Neural cell (in vitro differentiated cells): ENCODE results near the gene MLLT1. TPM values are rescaled to one million over a fixed set of nuclear protein-coding genes. Genes with fewer than 3 reads are reported as not detected.

Source experiments
- H2AFZ ChIP-seq: fragments of 200-600, 300-800 bp; sonication (generic), shearing (Covaris generic); 2 replicates; pipeline ENCODE4 v1.6.0; 2014; ENCODE audit warnings: low read depth, mild to moderate bottlenecking, antibody characterized with exemption, low read length, moderate library complexity
- H3F3A ChIP-seq: fragments of 200-600 bp; shearing (Covaris generic); 2 replicates; pipeline ENCODE4 v1.6.1; 2016; ENCODE audit warnings: mild to moderate bottlenecking, moderate library complexity, mixed read lengths, antibody characterized with exemption, low read length; ENCODE audit not compliant: insufficient read depth, poor library complexity, severe bottlenecking
- H3K27ac ChIP-seq: fragments of 200-600, 300-800 bp; sonication (generic), shearing (Covaris generic); 2 replicates; pipeline ENCODE4 v1.5.1; 2014; ENCODE audit warnings: mild to moderate bottlenecking, low read length, moderate library complexity
- H3K27me3 ChIP-seq: fragments of 300-800, 200-600 bp; sonication (generic), shearing (Covaris generic); 2 replicates; pipeline ENCODE4 v1.6.0; 2014; ENCODE audit warnings: mild to moderate bottlenecking, low read depth, low read length, moderate library complexity; ENCODE audit not compliant: insufficient read depth
- H3K36me3 ChIP-seq: fragments of 300-800, 200-600 bp; sonication (generic), shearing (Covaris generic); 2 replicates; pipeline ENCODE4 v1.5.1; 2014; ENCODE audit warnings: mild to moderate bottlenecking, antibody characterized with exemption, low read length, moderate library complexity; ENCODE audit not compliant: insufficient read depth
- H3K4me2 ChIP-seq: fragments of 300-800, 200-600 bp; sonication (generic), shearing (Covaris generic); 2 replicates; pipeline ENCODE4 v1.6.0; 2014; ENCODE audit warnings: mild to moderate bottlenecking, low read length
- H3K4me3 ChIP-seq: fragments of 300-800, 200-600 bp; sonication (generic), shearing (Covaris generic); 2 replicates; pipeline ENCODE4 v1.5.1; 2014; ENCODE audit warnings: mild to moderate bottlenecking, low read length, moderate library complexity
- H3K79me2 ChIP-seq: fragments of 200-600 bp; shearing (Covaris generic); replicated peaks from 2 replicates; pipeline ENCODE4 v1.6.0; 2014; ENCODE audit warnings: mild to moderate bottlenecking, low read length, moderate library complexity; ENCODE audit not compliant: insufficient read depth
- H3K9ac ChIP-seq: fragments of 300-800, 200-600 bp; sonication (generic), shearing (Covaris generic); 2 replicates; pipeline ENCODE4 v1.6.1; 2016; ENCODE audit warnings: mild to moderate bottlenecking, low read length, mixed read lengths
- H3K9me2 ChIP-seq: fragments of 200-600 bp; shearing (Covaris generic); 2 replicates; pipeline ENCODE4 v1.6.1; 2016; ENCODE audit warnings: mild to moderate bottlenecking, low read length, mixed read lengths; ENCODE audit not compliant: insufficient read depth
- H3K9me3 ChIP-seq: fragments of 200-600, 300-800 bp; sonication (generic), shearing (Covaris generic); 2 replicates; pipeline ENCODE4 v1.6.1; 2016; ENCODE audit warnings: mild to moderate bottlenecking, mixed run types, low read length, moderate library complexity, mixed read lengths
- H4K20me1 ChIP-seq: fragments of 200-600 bp; shearing (Covaris generic); 2 replicates; pipeline ENCODE4 v1.6.1; 2016; ENCODE audit warnings: mild to moderate bottlenecking, mixed run types; ENCODE audit not compliant: insufficient read depth
- CTCF ChIP-seq: fragments of 450-650 bp; IDR thresholded peaks from 2 replicates; pipeline ENCODE4 v1.5.1; 2014; ENCODE audit warnings: antibody characterized with exemption, mild to moderate bottlenecking, moderate library complexity; ENCODE audit not compliant: poor library complexity, severe bottlenecking
- EP300 ChIP-seq: fragments of 450-650 bp; conservative IDR thresholded peaks from 2 replicates; pipeline ENCODE4 v1.6.1; 2014; ENCODE audit warnings: antibody characterized with exemption, mild to moderate bottlenecking, moderate library complexity; ENCODE audit not compliant: poor library complexity, severe bottlenecking
- EZH2 ChIP-seq: fragments of 200-600, 300-800 bp; shearing (Covaris generic), sonication (generic); IDR thresholded peaks from 2 replicates; pipeline ENCODE4 v1.6.1; 2014; ENCODE audit warnings: antibody characterized with exemption, low read length, borderline replicate concordance, mild to moderate bottlenecking; ENCODE audit not compliant: insufficient read depth, poor library complexity, severe bottlenecking
- MXI1 ChIP-seq: fragments of 450-650 bp; conservative IDR thresholded peaks from 2 replicates; pipeline ENCODE4 v1.6.1; 2014; ENCODE audit warnings: antibody characterized with exemption, mild to moderate bottlenecking; ENCODE audit not compliant: poor library complexity, severe bottlenecking
- POLR2AphosphoS5 ChIP-seq: IDR thresholded peaks from 2 replicates; pipeline ENCODE4 v1.6.1; 2012
- RAD21 ChIP-seq: fragments of 450-650 bp; conservative IDR thresholded peaks from 2 replicates; pipeline ENCODE4 v1.6.1; 2014; ENCODE audit warnings: antibody characterized with exemption, mild to moderate bottlenecking, moderate library complexity
- REST ChIP-seq: IDR thresholded peaks from 2 replicates; pipeline ENCODE4 v1.6.1; 2012; ENCODE audit warnings: borderline replicate concordance
- SMC3 ChIP-seq: fragments of 450-650 bp; conservative IDR thresholded peaks from 2 replicates; pipeline ENCODE4 v1.6.1; 2014; ENCODE audit warnings: antibody characterized with exemption, mild to moderate bottlenecking, moderate library complexity; ENCODE audit not compliant: poor library complexity
- TAF1 ChIP-seq: IDR thresholded peaks from 2 replicates; pipeline ENCODE4 v1.6.1; 2012; ENCODE audit warnings: low read depth
- polyA plus RNA-seq: library from polyadenylated mRNA; depleted of rRNA; stranded (reverse); fragments of >200 nt; gene quantifications from 2 replicates; pipeline ENCODE4 v1.2.3, GENCODE V29; 2014

Gene MLLT1
- polyA plus RNA-seq, 1 donor from 2014 or later: 34.0 TPM

- no peaks in the 10 kb centered on the region for H3K9me2 ChIP-seq
- H3K9me3 ChIP-seq: no peaks in the 10 kb centered on the region
- H3K9ac ChIP-seq: no peak overlapping the region
- H3K79me2 ChIP-seq: peaks cover 21% of the 10 kb centered on the region
- H3F3A ChIP-seq: no peaks in the 10 kb centered on the region
- no peak overlapping the region for H3K4me3 ChIP-seq
- H3K4me2 ChIP-seq: no peak overlapping the region
- no peaks in the 10 kb centered on the region for H4K20me1 ChIP-seq
- H3K36me3 ChIP-seq: no peaks in the 10 kb centered on the region
- TF ChIP-seq EP300 (no peak), REST (no peak), CTCF (no peak), MXI1 (no peak), RAD21 (no peak), POLR2AphosphoS5 (no peak), EZH2 (no peak), SMC3 (no peak), TAF1 (no peak)
- H3K27me3 ChIP-seq: no peaks in the 10 kb centered on the region
- no peak overlapping the region for H3K27ac ChIP-seq
- H2AFZ ChIP-seq: no peak overlapping the region
Measured at GRCh38 chr19:6232601-6233055, 47.1 kb downstream of the MLLT1 start.

- Histone ChIP-seq H3F3A (no peaks in the 10 kb centered on the region), H2AFZ (no peak overlapping the region), H3K9ac (no peak overlapping the region), H3K9me3 (no peaks in the 10 kb centered on the region), H3K4me2 (no peak overlapping the region), H3K4me3 (no peak overlapping the region), H4K20me1 (no peaks in the 10 kb centered on the region), H3K36me3 (no peaks in the 10 kb centered on the region), H3K27ac (no peak overlapping the region), H3K9me2 (no peaks in the 10 kb centered on the region), H3K79me2 (peaks cover 21% of the 10 kb centered on the region), H3K27me3 (no peaks in the 10 kb centered on the region)
- TF ChIP-seq SMC3 (no peak), REST (no peak)
Measured at GRCh38 chr19:6230991-6231448, 48.8 kb downstream of the MLLT1 start.
